Measurements from ENCODE around the gene C20orf144.

Gene C20orf144

GRCh38 chr20:33650111-33650752, 11.9 kb upstream of the C20orf144 start:
- DNase-seq: no peak

- no peak for DNase-seq
These were observed 11.2 kb upstream of the C20orf144 start for GRCh38 chr20:33650753-33651561.

- DNase-seq: no peak
These were observed 10.5 kb upstream of the C20orf144 start for GRCh38 chr20:33651562-33652048.

GRCh38 chr20:33653218-33653899, 8.8 kb upstream of the C20orf144 start:
- peak; percentile 84 to 90 for DNase-seq

GRCh38 chr20:33653900-33654596, 8.1 kb upstream of the C20orf144 start:
- DNase-seq: no peak

GRCh38 chr20:33654680-33655161, 7.4 kb upstream of the C20orf144 start:
- DNase-seq: no peak

GRCh38 chr20:33655164-33655563, 7.0 kb upstream of the C20orf144 start:
- DNase-seq: no peak

- DNase-seq: no peak
These were observed 5.9 kb upstream of the C20orf144 start for GRCh38 chr20:33656010-33656782.

GRCh38 chr20:33656783-33657703, 5.1 kb upstream of the C20orf144 start:
- DNase-seq: no peak

- DNase-seq: no peak
These were observed 4.4 kb upstream of the C20orf144 start for GRCh38 chr20:33657704-33658095.

GRCh38 chr20:33658510-33658909, 3.6 kb upstream of the C20orf144 start:
- DNase-seq: no peak

GRCh38 chr20:33658929-33659328, 3.2 kb upstream of the C20orf144 start:
- DNase-seq: no peak

GRCh38 chr20:33659341-33660034, 2.6 kb upstream of the C20orf144 start:
- no peak for DNase-seq

GRCh38 chr20:33660035-33660684, 2.0 kb upstream of the C20orf144 start:
- DNase-seq: no peak

GRCh38 chr20:33660685-33661058, 1.5 kb upstream of the C20orf144 start:
- DNase-seq: no peak

GRCh38 chr20:33663161-33664084, 1.3 kb downstream of the C20orf144 start:
- DNase-seq: peak; percentile 87 to 92

GRCh38 chr20:33664085-33664761, 2.1 kb downstream of the C20orf144 start:
- DNase-seq: no peak

GRCh38 chr20:33664762-33665144, 2.6 kb downstream of the C20orf144 start:
- DNase-seq: peak in 1 of 2 experiments; percentile 63
